Upper lobe of left lung (tissue), 4 donors: ENCODE results near the gene CARD11.

Source experiments
- CTCF ChIP-seq, 6 experiments: fragments of 450-650 bp in 4 of 6; fragments of 200-600 bp in 2 of 6; sonication (generic) in 2 of 6; IDR thresholded peaks; one replicate each; pipeline ENCODE4 v1.5.1; 2016 to 2019; ENCODE audit warnings: antibody characterized with exemption in 6 of 6
- EP300 ChIP-seq, 4 donors: sonication (generic); formaldehyde crosslinking; IDR thresholded peaks; one replicate each; pipeline ENCODE4 v1.5.1; 2017; ENCODE audit warnings: antibody characterized with exemption in 4 of 4, control low read depth in 2 of 4

DNA sequence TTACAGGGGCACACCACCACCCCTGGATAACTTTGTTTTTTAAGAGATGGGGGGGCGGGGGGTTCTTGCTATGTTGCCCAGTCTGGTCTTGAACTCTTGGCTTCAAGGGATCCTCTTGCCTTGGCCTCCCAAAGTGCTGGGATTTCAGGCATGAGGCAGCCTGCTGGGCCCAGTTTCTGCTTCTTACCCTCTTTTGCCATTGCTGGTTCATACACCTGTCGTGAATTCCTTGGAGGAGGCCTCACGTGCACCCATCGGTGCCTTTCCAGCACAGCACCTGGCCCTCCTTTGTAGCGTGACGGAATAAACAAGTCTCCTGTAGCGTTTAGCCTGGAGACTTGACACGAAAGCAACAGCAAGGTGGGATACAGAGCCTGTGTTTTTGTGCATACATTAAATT, 75.5 kb downstream of the CARD11 start:
- no peak for TF ChIP-seq CTCF (IDR thresholded peaks at IDR 0.05)
- no peak for TF ChIP-seq EP300 (IDR thresholded peaks at IDR 0.05)
